H1 (cell line): Measurements from ENCODE around the gene CCDC102A. TPM values are rescaled to one million over a fixed set of nuclear protein-coding genes. Genes with fewer than 3 reads are reported as not detected.

Experiments used
- CTCF ChIA-PET: fragments of 300-600 bp; sonication (Branson Sonifier 250); formaldehyde crosslinking; loops from one replicate; lab custom pipeline; 2021; ENCODE audit not compliant: partially characterized antibody; lab: Charles Lee
- POLR2A ChIA-PET: fragments of 300-600 bp; sonication (Branson Sonifier 250); formaldehyde crosslinking; loops from one replicate; lab custom pipeline; 2021; ENCODE audit warnings: inconsistent platforms; ENCODE audit not compliant: partially characterized antibody; lab: Charles Lee
- DNase-seq, 2 experiments: peaks; one replicate each; pipeline versions ENCODE4 v3.0.0 to v3.0.0-alpha.2; 2010 to 2022; ENCODE audit warnings: low spot score in 2 of 2, low read depth in 1 of 2, mixed read lengths in 1 of 2
- FAIRE-seq: peaks from 2 replicates; lab custom pipeline; 2011; peaks lifted over from hg19 to GRCh38; lab: Jason Lieb, UNC
- H2AFZ ChIP-seq: 2 replicates; pipeline ENCODE4 v1.8.1; 2012; ENCODE audit warnings: low read length, inconsistent platforms
- H2AK5ac ChIP-seq: 2 replicates; pipeline ENCODE4 v1.6.1; 2013; ENCODE audit warnings: low read depth, low read length
- H2BK120ac ChIP-seq: replicated peaks from 2 replicates; pipeline ENCODE3; 2013; ENCODE audit warnings: low read depth, low read length, inconsistent platforms
- H2BK12ac ChIP-seq: 2 replicates; pipeline ENCODE4 v1.6.1; 2013; ENCODE audit warnings: low read depth, low read length
- H2BK15ac ChIP-seq: 2 replicates; pipeline ENCODE4 v1.6.1; 2013; ENCODE audit warnings: low read length
- H2BK20ac ChIP-seq: 2 replicates; pipeline ENCODE4 v1.6.1; 2013; ENCODE audit warnings: low read length
- H2BK5ac ChIP-seq: 2 replicates; pipeline ENCODE4 v1.6.1; 2013; ENCODE audit warnings: low read depth, low read length
- H3K14ac ChIP-seq: 2 replicates; pipeline ENCODE4 v1.6.1; 2013; ENCODE audit warnings: inconsistent platforms; ENCODE audit not compliant: insufficient read length
- H3K18ac ChIP-seq: 2 replicates; pipeline ENCODE4 v1.6.1; 2013; ENCODE audit warnings: low read length; ENCODE audit errors: extremely low read depth
- H3K23ac ChIP-seq: 2 replicates; pipeline ENCODE4 v1.6.1; 2013; ENCODE audit warnings: inconsistent platforms; ENCODE audit not compliant: insufficient read length
- H3K23me2 ChIP-seq: 2 replicates; pipeline ENCODE4 v1.6.1; 2013; ENCODE audit warnings: low read depth, low read length
- H3K27ac ChIP-seq: 2 replicates; pipeline ENCODE4 v1.6.1; 2011; ENCODE audit warnings: low read depth, low read length, inconsistent platforms
- H3K27me3 ChIP-seq, 4 experiments: replicated peaks in 1 of 4; 1 replicate in 1 of 4; 2 replicates in 3 of 4; pipeline versions ENCODE4 v1.6.1 to v1.8.1; 2011 to 2013; ENCODE audit warnings: low read length in 3 of 4, mild to moderate bottlenecking in 3 of 4, inconsistent platforms in 2 of 4, mixed read lengths in 2 of 4, moderate library complexity in 1 of 4; ENCODE audit not compliant: control insufficient read depth in 3 of 4, insufficient read depth in 3 of 4; ENCODE audit errors: extremely low read depth in 1 of 4
- H3K36me3 ChIP-seq, 4 experiments: 2 replicates each; pipeline versions ENCODE4 v1.6.1 to v1.8.1; 2011 to 2013; ENCODE audit warnings: mild to moderate bottlenecking in 4 of 4, low read length in 3 of 4, moderate library complexity in 2 of 4, control low read depth in 1 of 4, inconsistent platforms in 1 of 4; ENCODE audit not compliant: insufficient read depth in 4 of 4, control insufficient read depth in 2 of 4
- H3K4ac ChIP-seq: replicated peaks from 2 replicates; pipeline ENCODE3; 2013; ENCODE audit warnings: low read length, low read depth, mixed read lengths, inconsistent platforms; ENCODE audit not compliant: insufficient read length
- H3K4me1 ChIP-seq, 4 experiments: replicated peaks in 1 of 4; 1 replicate in 1 of 4; 2 replicates in 3 of 4; pipeline versions ENCODE4 v1.6.1 to v1.8.1; 2011 to 2013; ENCODE audit warnings: low read length in 3 of 4, inconsistent platforms in 2 of 4, mixed read lengths in 1 of 4; ENCODE audit not compliant: insufficient read depth in 4 of 4, control insufficient read depth in 3 of 4
- H3K4me2 ChIP-seq, 2 experiments: 2 replicates each; pipeline versions ENCODE4 v1.6.1 to v1.8.1; 2011 to 2013; ENCODE audit warnings: low read depth in 2 of 2, low read length in 2 of 2, control low read depth in 1 of 2, inconsistent platforms in 1 of 2, mild to moderate bottlenecking in 1 of 2; ENCODE audit not compliant: insufficient read depth in 1 of 2
- H3K4me3 ChIP-seq, 4 experiments: fragments of 200-600, 300-600 bp in 1 of 4; sonication (generic), shearing (Covaris generic), sonication (Bioruptor Twin) in 1 of 4; 2 replicates each; pipeline versions ENCODE4 v1.5.1 to v1.8.1; 2011 to 2016; ENCODE audit warnings: low read length in 4 of 4, low read depth in 3 of 4, control low read depth in 2 of 4, inconsistent platforms in 2 of 4, mild to moderate bottlenecking in 2 of 4, mixed read lengths in 1 of 4, moderate library complexity in 1 of 4; ENCODE audit not compliant: insufficient read depth in 2 of 4; ENCODE audit errors: extremely low read depth in 1 of 4
- H3K56ac ChIP-seq: replicated peaks from 2 replicates; pipeline ENCODE3; 2013; ENCODE audit warnings: low read depth, mild to moderate bottlenecking, mixed read lengths, low read length, inconsistent platforms; ENCODE audit not compliant: insufficient read length
- H3K79me1 ChIP-seq: 2 replicates; pipeline ENCODE4 v1.6.1; 2013; ENCODE audit warnings: low read depth, low read length, control low read depth
- H3K79me2 ChIP-seq, 2 experiments: 2 replicates each; pipeline versions ENCODE4 v1.6.1 to v1.8.1; 2012 to 2013; ENCODE audit warnings: low read length in 2 of 2, mild to moderate bottlenecking in 2 of 2, inconsistent platforms in 1 of 2; ENCODE audit not compliant: insufficient read depth in 2 of 2, control insufficient read depth in 1 of 2
- H3K9ac ChIP-seq, 4 experiments: replicated peaks in 1 of 4; 1 replicate in 1 of 4; 2 replicates in 3 of 4; pipeline versions ENCODE4 v1.6.1 to v1.8.1; 2011 to 2013; ENCODE audit warnings: low read depth in 3 of 4, low read length in 3 of 4, control low read depth in 2 of 4, mild to moderate bottlenecking in 2 of 4, moderate library complexity in 2 of 4, inconsistent platforms in 1 of 4; ENCODE audit errors: extremely low read depth in 1 of 4
- H3K9me3 ChIP-seq, 2 experiments: 2 replicates each; pipeline versions ENCODE4 v1.6.1 to v1.8.1; 2012 to 2013; ENCODE audit warnings: mild to moderate bottlenecking in 2 of 2, moderate library complexity in 2 of 2, control low read depth in 1 of 2, inconsistent platforms in 1 of 2, low read depth in 1 of 2, low read length in 1 of 2, mixed read lengths in 1 of 2; ENCODE audit not compliant: insufficient read depth in 2 of 2
- H4K20me1 ChIP-seq, 2 experiments: replicated peaks in 1 of 2; 2 replicates each; pipeline versions ENCODE3 to v1.8.1; 2011 to 2013; ENCODE audit warnings: inconsistent platforms in 2 of 2, low read length in 2 of 2, mild to moderate bottlenecking in 1 of 2; ENCODE audit not compliant: insufficient read depth in 2 of 2, control insufficient read depth in 1 of 2
- H4K5ac ChIP-seq: 2 replicates; pipeline ENCODE4 v1.6.1; 2013; ENCODE audit warnings: low read length, low read depth, mixed read lengths, inconsistent platforms; ENCODE audit not compliant: insufficient read length
- H4K8ac ChIP-seq: 2 replicates; pipeline ENCODE4 v1.8.0; 2013; ENCODE audit warnings: mild to moderate bottlenecking, moderate library complexity, low read length, inconsistent platforms; ENCODE audit not compliant: insufficient read depth; ENCODE audit errors: extremely low read depth
- H4K91ac ChIP-seq: replicated peaks from 2 replicates; pipeline ENCODE3; 2013; ENCODE audit warnings: low read length, mixed read lengths, inconsistent platforms; ENCODE audit not compliant: insufficient read length
- BCL11A ChIP-seq, 2 experiments: IDR thresholded peaks; one replicate each; pipeline ENCODE4 v1.6.1; 2011; ENCODE audit warnings: low read depth in 2 of 2, low read length in 2 of 2, mild to moderate bottlenecking in 2 of 2
- CEBPB ChIP-seq: IDR thresholded peaks from 2 replicates; pipeline ENCODE4 v1.6.1; 2012; ENCODE audit warnings: low read depth, low read length
- CREB1 ChIP-seq: IDR thresholded peaks from 2 replicates; pipeline ENCODE4 v1.6.1; 2012; ENCODE audit warnings: inconsistent platforms
- CTBP2 ChIP-seq: IDR thresholded peaks from 2 replicates; pipeline ENCODE4 v1.7.0; 2011; ENCODE audit warnings: borderline replicate concordance, mild to moderate bottlenecking, moderate library complexity, mixed read lengths, low read length; ENCODE audit not compliant: insufficient read depth, insufficient read length
- GTF2F1 ChIP-seq: IDR thresholded peaks from 2 replicates; pipeline ENCODE4 v1.6.1; 2012; ENCODE audit warnings: low read depth, low read length, improper control_type of control experiment, borderline replicate concordance
- NANOG ChIP-seq: IDR thresholded peaks from 2 replicates; pipeline ENCODE4 v1.6.1; 2011; ENCODE audit warnings: low read length, low read depth, mild to moderate bottlenecking, inconsistent platforms; ENCODE audit not compliant: insufficient read depth, poor library complexity, severe bottlenecking
- NRF1 ChIP-seq: IDR thresholded peaks from 2 replicates; pipeline ENCODE4 v1.6.1; 2011; ENCODE audit warnings: mild to moderate bottlenecking, low read depth, low read length, improper control_type of control experiment
- POLR2AphosphoS5 ChIP-seq: IDR thresholded peaks from 2 replicates; pipeline ENCODE4 v1.6.1; 2011; ENCODE audit warnings: low read depth, low read length
- SIN3A ChIP-seq, 2 experiments: IDR thresholded peaks in 1 of 2; conservative IDR thresholded peaks in 1 of 2; 2 replicates each; pipeline ENCODE4 v1.6.1; 2011 to 2012; ENCODE audit warnings: low read length in 2 of 2, improper control_type of control experiment in 1 of 2, low read depth in 1 of 2, mild to moderate bottlenecking in 1 of 2
- SIX5 ChIP-seq: IDR thresholded peaks from 2 replicates; pipeline ENCODE4 v1.6.1; 2011; ENCODE audit warnings: mild to moderate bottlenecking, low read depth, low read length
- TAF1 ChIP-seq: IDR thresholded peaks from 2 replicates; pipeline ENCODE4 v1.6.1; 2011; ENCODE audit warnings: mild to moderate bottlenecking, low read depth, low read length
- TAF7 ChIP-seq: optimal IDR thresholded peaks from 2 replicates; pipeline ENCODE3; 2011; ENCODE audit warnings: low read depth, mild to moderate bottlenecking, inconsistent platforms, low read length, moderate library complexity, borderline replicate concordance
- TEAD4 ChIP-seq: IDR thresholded peaks from 2 replicates; pipeline ENCODE4 v1.6.1; 2012; ENCODE audit warnings: low read depth, low read length, inconsistent platforms, mixed read lengths
- WGBS, 2 experiments: shearing (Covaris generic) in 1 of 2; methylation state at CpG; one replicate each; pipeline versions ENCODE4 v1.1.6 to v1.1.7; 2013 to 2015; ENCODE audit warnings: low lambda C conversion rate in 2 of 2, mixed read lengths in 2 of 2, inconsistent platforms in 1 of 2, low coverage in 1 of 2, missing lambda C conversion rate in 1 of 2; ENCODE audit not compliant: insufficient replicate concordance in 2 of 2, insufficient coverage in 1 of 2, insufficient read length in 1 of 2; ENCODE audit errors: extremely low coverage in 1 of 2, missing lambda C conversion rate in 1 of 2; 5-methylcytosine and 5-hydroxymethylcytosine counted together
- polyA plus RNA-seq, 7 experiments: library from polyadenylated mRNA; depleted of rRNA in 3 of 7; stranded (reverse) in 5 of 7; unstranded in 2 of 7; fragments of >200 nt in 5 of 7; fragments of 200-250 nt in 2 of 7; gene quantifications; 1 replicate in 5 of 7; 2 replicates in 1 of 7; 4 replicates in 1 of 7; pipeline versions ENCODE4 v1.2.1 to v1.2.3, GENCODE V29; 2011 to 2013; ENCODE audit warnings: missing spikeins in 2 of 7, mixed read lengths in 2 of 7
- total RNA-seq: library from RNA; stranded (reverse); fragmentation: NEBNext Ultra II Directional; extraction: Animal tissue kit (Norgen Biotek cat#: 25700); gene quantifications from 2 replicates; pipeline ENCODE4 v1.2.1, GENCODE V29; 2021

CCDC102A gene
- total and polyA plus RNA-seq, 2 of the 8 experiments (the other 6 are each of a cell fraction or from before 2014, with no cell fraction given), result 4.0 to 7.5 TPM

DNA sequence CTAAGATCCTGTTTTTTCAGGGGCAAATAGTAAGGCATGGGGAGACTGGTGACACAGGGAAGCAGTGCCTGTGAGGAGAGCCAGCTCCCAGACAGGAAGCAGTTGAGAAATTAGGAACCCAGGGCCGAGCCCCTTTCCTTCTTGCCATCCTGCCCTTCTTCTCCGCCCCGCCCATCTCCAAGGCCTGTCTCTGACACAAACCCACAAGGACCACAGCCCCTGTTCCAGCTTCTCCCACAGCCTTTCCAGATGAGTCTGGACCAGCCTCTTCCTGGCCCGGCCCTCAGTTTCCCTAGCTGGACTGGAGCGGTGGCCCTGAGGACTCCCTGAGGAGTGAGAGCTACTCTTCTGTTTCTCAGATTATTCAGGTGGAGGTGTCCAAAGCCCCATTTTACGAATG lies 9.9 kb downstream of the CCDC102A start:
- 91% methylated on average over 6 of the region's 6 CpGs; no CpG with 5 or more reads in 1 of the 2 experiments for WGBS, 2 experiments
- no peak overlapping the region for H3K23ac ChIP-seq
- DNase-seq (no peak), FAIRE-seq (no peak)
- no peak overlapping the region for H3K9ac ChIP-seq
- no peak overlapping the region for H2BK5ac ChIP-seq
- H2AK5ac ChIP-seq, result no peak overlapping the region
- H4K91ac ChIP-seq, result no peak overlapping the region
- peaks cover 0 to 19% (median 11%) of the 10 kb centered on the region in 4 experiments; a peak in 6 of 7 replicates for H3K4me1 ChIP-seq
- no peak overlapping the region for H3K27ac ChIP-seq
- H3K23me2 ChIP-seq, result peaks cover 5% of the 10 kb centered on the region; the same call in 1 of the 2 replicates
- peaks cover 0 to 6% of the 10 kb centered on the region in 2 experiments; a peak in 1 of 4 replicates for H3K79me2 ChIP-seq
- H3K36me3 ChIP-seq, result no peaks in the 10 kb centered on the region
- H4K5ac ChIP-seq, result no peak overlapping the region
- H3K56ac ChIP-seq, result no peak overlapping the region
- H3K4me3 ChIP-seq, result no peak overlapping the region
- H3K27me3 ChIP-seq, result peaks cover 0 to 15% (median 4%) of the 10 kb centered on the region in 4 experiments; a peak in 4 of 7 replicates
- no peaks in the 10 kb centered on the region for H3K9me3 ChIP-seq
- peak overlapping the region; percentile 40; the same call in 1 of the 2 replicates for H2BK15ac ChIP-seq
- CTCF ChIA-PET, result interaction anchor here (0.6 to 13.9 kb wide), 16 partner anchors 9 to 426 kb away, joined by 3 to 210 read pairs (median 4); partner anchors contain the start of genes ADGRG5, DOK4 and POLR2C
- H2BK12ac ChIP-seq, result no peak overlapping the region
- H2BK20ac ChIP-seq, result no peak overlapping the region
- H4K20me1 ChIP-seq, result peaks cover 6 to 8% of the 10 kb centered on the region in 2 experiments
- H3K18ac ChIP-seq, result no peak overlapping the region
- H4K8ac ChIP-seq, result no peak overlapping the region
- no peak overlapping the region for H3K4me2 ChIP-seq
- H2BK120ac ChIP-seq, result no peak overlapping the region
- no peak overlapping the region for H2AFZ ChIP-seq
- no peak overlapping the region for H3K14ac ChIP-seq
- no peak overlapping the region for H3K4ac ChIP-seq
- peaks cover under 1% of the 10 kb centered on the region; the same call in 1 of the 2 replicates for H3K79me1 ChIP-seq
- POLR2A ChIA-PET, result interaction anchor here (1.0 to 9.1 kb wide), 4 partner anchors 8 to 50 kb away, joined by 3 to 67 read pairs (median 16); partner anchors contain the start of gene CCDC102A
- TF ChIP-seq GTF2F1, result no peak
- no peak for TF ChIP-seq CREB1
- no peak for TF ChIP-seq SIN3A (conservative IDR thresholded peaks at IDR 0.05 in 1 of 2, IDR thresholded peaks at IDR 0.05 in 1 of 2; ENCODE audit: low read depth in 1 of 2, low read length in 2 of 2)
- TF ChIP-seq NRF1, result no peak
- TF ChIP-seq TEAD4, result no peak
- no peak for TF ChIP-seq BCL11A (IDR thresholded peaks at IDR 0.05; ENCODE audit: low read depth in 2 of 2, low read length in 2 of 2)
- no peak for TF ChIP-seq TAF7
- TF ChIP-seq CTBP2, result no peak
- no peak for TF ChIP-seq CEBPB
- TF ChIP-seq TAF1, result no peak
- no peak for TF ChIP-seq NANOG
- TF ChIP-seq SIX5, result no peak
- TF ChIP-seq POLR2AphosphoS5, result no peak
